ENCODE results near the gene RTP1.

RTP1 gene

GRCh38 chr3:187242435-187242834, 45.1 kb downstream of the RTP1 start:
- DNase-seq (ENCODE audit: low spot score) = no peak

GRCh38 chr3:187242900-187243299, 45.6 kb downstream of the RTP1 start:
- no peak for DNase-seq (ENCODE audit: low spot score)

- no peak for DNase-seq (ENCODE audit: low spot score)
Measured at GRCh38 chr3:187243933-187244524, 46.7 kb downstream of the RTP1 start.

- DNase-seq (ENCODE audit: low spot score) = no peak
Measured at GRCh38 chr3:187247398-187247797, 50.1 kb downstream of the RTP1 start.
